Tibial nerve (tissue), 4 donors: Measurements from ENCODE around the gene GLTP. TPM values are rescaled to one million over a fixed set of nuclear protein-coding genes. Genes with fewer than 3 reads are reported as not detected.
"Not testable (repeated sequence)": the region's sequence is repeated elsewhere in the genome, so short reads cannot be mapped to it uniquely, and the experiment has no call there.

Source experiments
- DNase-seq, 2 donors: peaks; one replicate each; pipeline ENCODE4 v3.0.0-alpha.2; 2019; ENCODE audit warnings: low spot score in 2 of 2
- H3K27ac ChIP-seq, 4 donors: fragments of 200-600 bp; sonication (generic) in 3 of 4; one replicate each; pipeline ENCODE4 v1.5.1; 2017 to 2019; ENCODE audit warnings: mild to moderate bottlenecking in 1 of 4
- H3K27me3 ChIP-seq, 2 donors: fragments of 200-600 bp; sonication (generic) in 1 of 2; one replicate each; pipeline versions ENCODE4 v1.5.1 to v1.6.0; 2017 to 2019
- H3K36me3 ChIP-seq, 3 donors: fragments of 200-600 bp; sonication (generic); one replicate each; pipeline ENCODE4 v1.5.1; 2018 to 2019
- H3K4me1 ChIP-seq, 4 donors: fragments of 200-600 bp; sonication (generic) in 3 of 4; one replicate each; pipeline ENCODE4 v1.5.1; 2017 to 2019
- H3K4me3 ChIP-seq, 4 donors: fragments of 200-600 bp; sonication (generic) in 3 of 4; one replicate each; pipeline ENCODE4 v1.5.1; 2017 to 2019; ENCODE audit warnings: mild to moderate bottlenecking in 1 of 4, moderate library complexity in 1 of 4
- H3K9me3 ChIP-seq, 4 donors: fragments of 200-600 bp; sonication (generic) in 3 of 4; one replicate each; pipeline ENCODE4 v1.5.1; 2017 to 2019
- CTCF ChIP-seq, 5 experiments: fragments of 200-600 bp in 3 of 5; fragments of 450-650 bp in 2 of 5; sonication (generic) in 3 of 5; IDR thresholded peaks; one replicate each; pipeline ENCODE4 v1.5.1; 2016 to 2019; ENCODE audit warnings: antibody characterized with exemption in 5 of 5, mild to moderate bottlenecking in 3 of 5, moderate library complexity in 2 of 5
- EP300 ChIP-seq, 2 donors: sonication (generic); formaldehyde crosslinking; IDR thresholded peaks; one replicate each; pipeline ENCODE4 v1.6.1; 2017; ENCODE audit warnings: antibody characterized with exemption in 2 of 2, mild to moderate bottlenecking in 1 of 2
- POLR2A ChIP-seq, 2 donors: fragments of 450-650 bp; IDR thresholded peaks; one replicate each; pipeline ENCODE4 v1.6.1; 2017; ENCODE audit warnings: antibody characterized with exemption in 2 of 2, mild to moderate bottlenecking in 2 of 2, moderate library complexity in 2 of 2
- WGBS, 2 donors: methylation state at CpG; one replicate each; pipeline ENCODE4 v1.1.5; 2018; 5-methylcytosine and 5-hydroxymethylcytosine counted together
- total RNA-seq, 4 donors: library from RNA; depleted of rRNA; stranded (reverse); fragments of >200 nt; gene quantifications; one replicate each; pipeline ENCODE4 v1.1.0, GENCODE V29; 2016

GLTP gene
- total RNA-seq, 4 donors from 2014 or later = 42.0 to 71.7 (median 49.7) TPM

- no peak for TF ChIP-seq CTCF (IDR thresholded peaks at IDR 0.05)
- 75 to 77% methylated on average over 5 of the region's 5 CpGs for WGBS, 2 donors
- H3K4me1 ChIP-seq = peaks cover 0 to 51% (median 28%) of the 10 kb centered on the region in 4 donors
- no peaks in the 10 kb centered on the region for H3K9me3 ChIP-seq
- no peak overlapping the region for H3K4me3 ChIP-seq
- no peak for DNase-seq
- peak overlapping the region; percentile 58 to 89 (median 81) for H3K27ac ChIP-seq
- H3K27me3 ChIP-seq = no peaks in the 10 kb centered on the region
- H3K36me3 ChIP-seq = peaks cover 0 to 35% (median 3%) of the 10 kb centered on the region in 3 donors
These were observed 19.4 kb downstream of the GLTP start for GRCh38 chr12:109860977-109861376.

GRCh38 chr12:109858764-109859163 is 21.6 kb downstream of the GLTP start:
- no peaks in the 10 kb centered on the region for H3K27me3 ChIP-seq
- H3K27ac ChIP-seq = peak overlapping the region in 1 of 4 donors; percentile 39
- H3K4me1 ChIP-seq = peaks cover 0 to 29% (median 7%) of the 10 kb centered on the region in 4 donors
- no peak for TF ChIP-seq POLR2A (IDR thresholded peaks at IDR 0.05)
- no peak for TF ChIP-seq CTCF (IDR thresholded peaks at IDR 0.05)
- TF ChIP-seq EP300 (IDR thresholded peaks at IDR 0.05) = no peak
- DNase-seq = no peak
- H3K9me3 ChIP-seq = no peaks in the 10 kb centered on the region
- peaks cover 0 to 58% (median 18%) of the 10 kb centered on the region in 3 donors for H3K36me3 ChIP-seq
- no peak overlapping the region for H3K4me3 ChIP-seq
- 75 to 91% methylated on average over 5 of the region's 5 CpGs for WGBS, 2 donors

GRCh38 chr12:109857715-109858114 is 22.6 kb downstream of the GLTP start:
- DNase-seq = no peak
- H3K27me3 ChIP-seq = no peaks in the 10 kb centered on the region
- no peaks in the 10 kb centered on the region for H3K9me3 ChIP-seq
- TF ChIP-seq POLR2A (IDR thresholded peaks at IDR 0.05) (no peak), CTCF (IDR thresholded peaks at IDR 0.05) (no peak)
- H3K4me3 ChIP-seq = no peak overlapping the region
- H3K4me1 ChIP-seq = peaks cover 0 to 19% (median 6%) of the 10 kb centered on the region in 4 donors
- H3K27ac ChIP-seq = no peak overlapping the region
- peaks cover 0 to 61% (median 18%) of the 10 kb centered on the region in 3 donors for H3K36me3 ChIP-seq
- 86 to 96% methylated on average over 6 of the region's 6 CpGs for WGBS, 2 donors

GRCh38 chr12:109855377-109855776 is 25.0 kb downstream of the GLTP start:
- H3K9me3 ChIP-seq = no peaks in the 10 kb centered on the region
- no peaks in the 10 kb centered on the region for H3K4me1 ChIP-seq
- DNase-seq = no peak
- 85 to 88% methylated on average over 13 of the region's 14 CpGs for WGBS, 2 donors
- no peak overlapping the region for H3K27ac ChIP-seq
- no peak overlapping the region for H3K4me3 ChIP-seq
- no peaks in the 10 kb centered on the region for H3K27me3 ChIP-seq
- TF ChIP-seq POLR2A (IDR thresholded peaks at IDR 0.05) = no peak
- no peak for TF ChIP-seq EP300 (IDR thresholded peaks at IDR 0.05)
- no peak for TF ChIP-seq CTCF (IDR thresholded peaks at IDR 0.05)
- peaks cover 0 to 78% (median 18%) of the 10 kb centered on the region in 3 donors for H3K36me3 ChIP-seq

GRCh38 chr12:109850518-109850917 is 29.8 kb downstream of the GLTP start:
- H3K27me3 ChIP-seq, H3K4me3 ChIP-seq, H3K27ac ChIP-seq, H3K4me1 ChIP-seq, H3K9me3 ChIP-seq, DNase-seq: not testable (repeated sequence)
- peaks cover 0 to 43% (median 12%) of the 10 kb centered on the region in 3 donors for H3K36me3 ChIP-seq
- WGBS, 2 donors = 85 to 86% methylated on average over 6 of the region's 6 CpGs
